Suprapubic skin (tissue), 4 donors: Measurements from ENCODE around the gene HYAL2.

Source experiments
- CTCF ChIP-seq, 2 donors: fragments of 200-600 bp in 1 of 2; fragments of 450-650 bp in 1 of 2; sonication (generic) in 1 of 2; IDR thresholded peaks; one replicate each; pipeline ENCODE4 v1.5.1; 2016 to 2019; ENCODE audit warnings: antibody characterized with exemption in 2 of 2, mild to moderate bottlenecking in 1 of 2, moderate library complexity in 1 of 2
- POLR2A ChIP-seq, 2 donors: fragments of 450-650 bp; IDR thresholded peaks; one replicate each; pipeline ENCODE4 v1.6.1; 2017; ENCODE audit warnings: antibody characterized with exemption in 2 of 2, mild to moderate bottlenecking in 2 of 2, moderate library complexity in 2 of 2
- POLR2AphosphoS5 ChIP-seq, 3 donors: sonication (generic); formaldehyde crosslinking; IDR thresholded peaks; one replicate each; pipeline ENCODE4 v1.6.1; 2017; ENCODE audit warnings: antibody characterized with exemption in 3 of 3

- TF ChIP-seq CTCF (IDR thresholded peaks at IDR 0.05) (no peak), POLR2A (IDR thresholded peaks at IDR 0.05) (no peak), POLR2AphosphoS5 (IDR thresholded peaks at IDR 0.05) (no peak)
These were observed 37.2 kb upstream of the HYAL2 start for GRCh38 chr3:50359760-50360110.
